Kidney epithelial cell (primary cell): ENCODE data around the gene GNAI2. TPM values are rescaled to one million over a fixed set of nuclear protein-coding genes. Genes with fewer than 3 reads are reported as not detected.

Experiments used
- DNase-seq: peaks from one replicate; pipeline ENCODE4 v3.0.0-alpha.2; 2010; ENCODE audit warnings: low read depth
- H3K27me3 ChIP-seq: 2 replicates; pipeline ENCODE4 v1.6.0; 2011; ENCODE audit warnings: low read length; ENCODE audit not compliant: control insufficient read depth, insufficient read depth
- H3K36me3 ChIP-seq: 2 replicates; pipeline ENCODE4 v1.5.1; 2011; ENCODE audit warnings: low read length; ENCODE audit not compliant: control insufficient read depth, insufficient read depth
- H3K4me3 ChIP-seq: 2 replicates; pipeline ENCODE4 v1.5.1; 2011; ENCODE audit warnings: low read depth, mild to moderate bottlenecking, control low read depth, low read length
- CTCF ChIP-seq: IDR thresholded peaks from 2 replicates; pipeline ENCODE4 v1.5.1; 2011; ENCODE audit warnings: mild to moderate bottlenecking, moderate library complexity, low read length, control low read depth, inconsistent platforms; ENCODE audit not compliant: insufficient read depth, poor library complexity, severe bottlenecking
- total RNA-seq: library from RNA; depleted of rRNA; stranded (reverse); fragments of >200 nt; gene quantifications from 2 replicates; pipeline ENCODE4 v1.2.3, GENCODE V29; 2015

GNAI2 gene
- total RNA-seq, 1 donor from 2014 or later: 208 TPM

GRCh38 chr3:50255251-50255615 is 19.2 kb downstream of the GNAI2 start:
- H3K36me3 ChIP-seq: peaks cover 18% of the 10 kb centered on the region
- H3K27me3 ChIP-seq: no peaks in the 10 kb centered on the region
- DNase-seq: no peak
- H3K4me3 ChIP-seq: no peak overlapping the region
- TF ChIP-seq CTCF: no peak

GRCh38 chr3:50256978-50257890 is 21.2 kb downstream of the GNAI2 start:
- no peak for DNase-seq
- Histone ChIP-seq H3K36me3 (peaks cover 11% of the 10 kb centered on the region), H3K27me3 (no peaks in the 10 kb centered on the region), H3K4me3 (no peak overlapping the region)
- TF ChIP-seq CTCF: peak; percentile 56

GRCh38 chr3:50258029-50258680 is 22.2 kb downstream of the GNAI2 start:
- H3K4me3 ChIP-seq: no peak overlapping the region
- H3K27me3 ChIP-seq: no peaks in the 10 kb centered on the region
- peaks cover 11% of the 10 kb centered on the region for H3K36me3 ChIP-seq
- TF ChIP-seq CTCF: no peak
- no peak for DNase-seq

GRCh38 chr3:50258979-50259378 is 23.0 kb downstream of the GNAI2 start:
- H3K36me3 ChIP-seq: peaks cover 11% of the 10 kb centered on the region

GRCh38 chr3:50259432-50260026 is 23.5 kb downstream of the GNAI2 start:
- no peak for TF ChIP-seq CTCF
- Histone ChIP-seq H3K36me3 (peaks cover 11% of the 10 kb centered on the region), H3K4me3 (no peak overlapping the region), H3K27me3 (no peaks in the 10 kb centered on the region)
- DNase-seq: no peak

More at GRCh38 chr3:50258979-50259378, 23.0 kb downstream of the GNAI2 start:
- no peak for TF ChIP-seq CTCF
- no peaks in the 10 kb centered on the region for H3K27me3 ChIP-seq
- no peak overlapping the region for H3K4me3 ChIP-seq
- DNase-seq: no peak
